ENCODE results near the gene HCFC1. TPM values are rescaled to one million over a fixed set of nuclear protein-coding genes. Genes with fewer than 3 reads are reported as not detected.

The HCFC1 gene
- total and polyA plus RNA-seq, 9 of the 15 experiments (the other 6 are each of a cell fraction or from before 2014, with no cell fraction given), result 2.8 to 133 (median 17.1) TPM

GRCh38 chrX:154000051-154000450 is 28.4 kb upstream of the HCFC1 start:
- FAIRE-seq, result no peak
- CTCF ChIA-PET (ENCODE audit: low intra/inter-chr PET ratio), result no interaction called here
- in situ Hi-C loops (cut with MboI), result no loop called here
- TF ChIP-seq, protein P1, sequence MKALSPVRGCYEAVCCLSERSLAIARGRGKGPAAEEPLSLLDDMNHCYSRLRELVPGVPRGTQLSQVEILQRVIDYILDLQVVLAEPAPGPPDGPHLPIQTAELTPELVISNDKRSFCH (CRISPR knock-in tag; IDR thresholded peaks at IDR 0.05), result no peak
- TF ChIP-seq, protein P1 (tag; IDR thresholded peaks at IDR 0.05), result no peak
- no peak for TF ChIP-seq ZBTB17 (CRISPR knock-in tag; IDR thresholded peaks at IDR 0.05)
- no peak for TF ChIP-seq ZNF24 (IDR thresholded peaks at IDR 0.05)
- TF ChIP-seq TSHZ1 (CRISPR knock-in tag; IDR thresholded peaks at IDR 0.05), result no peak
- TF ChIP-seq TCF15 (CRISPR knock-in tag; IDR thresholded peaks at IDR 0.05), result no peak
- TF ChIP-seq KAT7 (CRISPR knock-in tag; IDR thresholded peaks at IDR 0.05; ENCODE audit: borderline replicate concordance), result no peak
- no peak for TF ChIP-seq THRAP3 (IDR thresholded peaks at IDR 0.05; ENCODE audit: borderline replicate concordance)
- no peak for TF ChIP-seq SRSF1 (IDR thresholded peaks at IDR 0.05; ENCODE audit: low read depth, low read length)
- TF ChIP-seq, protein P2, sequence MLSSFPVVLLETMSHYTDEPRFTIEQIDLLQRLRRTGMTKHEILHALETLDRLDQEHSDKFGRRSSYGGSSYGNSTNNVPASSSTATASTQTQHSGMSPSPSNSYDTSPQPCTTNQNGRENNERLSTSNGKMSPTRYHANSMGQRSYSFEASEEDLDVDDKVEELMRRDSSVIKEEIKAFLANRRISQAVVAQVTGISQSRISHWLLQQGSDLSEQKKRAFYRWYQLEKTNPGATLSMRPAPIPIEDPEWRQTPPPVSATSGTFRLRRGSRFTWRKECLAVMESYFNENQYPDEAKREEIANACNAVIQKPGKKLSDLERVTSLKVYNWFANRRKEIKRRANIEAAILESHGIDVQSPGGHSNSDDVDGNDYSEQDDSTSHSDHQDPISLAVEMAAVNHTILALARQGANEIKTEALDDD (IDR thresholded peaks at IDR 0.05), result no peak
- TF ChIP-seq ZC3H4 (CRISPR knock-in tag; IDR thresholded peaks at IDR 0.05; ENCODE audit: borderline replicate concordance), result no peak
- TF ChIP-seq ZBTB43 (CRISPR knock-in tag; IDR thresholded peaks at IDR 0.05), result no peak
- TF ChIP-seq SNRNP70 (optimal IDR thresholded peaks at IDR 0.05; ENCODE audit: low read depth, low read length), result no peak
- TF ChIP-seq, protein P3, sequence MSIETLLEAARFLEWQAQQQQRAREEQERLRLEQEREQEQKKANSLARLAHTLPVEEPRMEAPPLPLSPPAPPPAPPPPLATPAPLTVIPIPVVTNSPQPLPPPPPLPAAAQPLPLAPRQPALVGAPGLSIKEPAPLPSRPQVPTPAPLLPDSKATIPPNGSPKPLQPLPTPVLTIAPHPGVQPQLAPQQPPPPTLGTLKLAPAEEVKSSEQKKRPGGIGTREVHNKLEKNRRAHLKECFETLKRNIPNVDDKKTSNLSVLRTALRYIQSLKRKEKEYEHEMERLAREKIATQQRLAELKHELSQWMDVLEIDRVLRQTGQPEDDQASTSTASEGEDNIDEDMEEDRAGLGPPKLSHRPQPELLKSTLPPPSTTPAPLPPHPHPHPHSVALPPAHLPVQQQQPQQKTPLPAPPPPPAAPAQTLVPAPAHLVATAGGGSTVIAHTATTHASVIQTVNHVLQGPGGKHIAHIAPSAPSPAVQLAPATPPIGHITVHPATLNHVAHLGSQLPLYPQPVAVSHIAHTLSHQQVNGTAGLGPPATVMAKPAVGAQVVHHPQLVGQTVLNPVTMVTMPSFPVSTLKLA (conservative IDR thresholded peaks at IDR 0.05), result no peak

More at GRCh38 chrX:154000051-154000450, 28.4 kb upstream of the HCFC1 start:
- POLR2A ChIA-PET, result interaction anchor here (0.7 kb wide), 2 partner anchors 14 to 49 kb away, joined by 4 to 5 read pairs; no protein-coding TSS in a partner anchor
- no peak for DNase-seq (ENCODE audit: extremely low read depth in 1 of 4, low spot score in 3 of 4)
- Histone ChIP-seq H3K27me3 (ENCODE audit: control insufficient read depth in 2 of 2, insufficient read depth in 2 of 2, low read length in 2 of 2) (no peaks in the 10 kb centered on the region), H3K4me2 (ENCODE audit: insufficient read depth, low read length) (no peak overlapping the region), H3K9me1 (ENCODE audit: control insufficient read depth, insufficient read depth, low read length) (no peaks in the 10 kb centered on the region), H3K79me2 (ENCODE audit: control insufficient read depth, insufficient read depth, low read length) (no peaks in the 10 kb centered on the region), H3K27ac (ENCODE audit: extremely low read depth, low read depth, low read length) (no peak overlapping the region), H4K20me1 (replicated peaks; ENCODE audit: control insufficient read depth, insufficient read depth, low read length) (no peaks in the 10 kb centered on the region), H3K4me3 (no peak overlapping the region), H3K9ac (ENCODE audit: insufficient read depth in 1 of 2, low read depth in 2 of 2, low read length in 2 of 2) (no peak overlapping the region), H2AFZ (ENCODE audit: low read depth, low read length) (no peak overlapping the region), H3K36me3 (ENCODE audit: control insufficient read depth, insufficient read depth, low read length) (peaks cover 5% of the 10 kb centered on the region; the same call in 1 of the 3 replicates), H3K4me1 (replicated peaks in 1 of 2; ENCODE audit: control insufficient read depth in 2 of 2, insufficient read depth in 2 of 2, low read length in 2 of 2) (peaks cover 12 to 14% of the 10 kb centered on the region in 2 experiments; a peak in 4 of 5 replicates), H3K9me3 (replicated peaks; ENCODE audit: control insufficient read depth, insufficient read depth, low read depth, low read length) (no peaks in the 10 kb centered on the region)
- ATAC-seq, result no peak
- intact Hi-C loops (cut with micrococcal nuclease), result no loop called here
- no TSS peak for BruUV-seq (replicated peaks)
- WGBS (ENCODE audit: insufficient coverage, low coverage, missing lambda C conversion rate), result 51% methylated on average over 4 of the region's 5 CpGs
